NCI-H69 (cell line): ENCODE results near the gene SLC12A6.
"Not testable (repeated sequence)": the region's sequence is repeated elsewhere in the genome, so short reads cannot be mapped to it uniquely, and the experiment has no call there.

Experiments
- DNase-seq: peaks from one replicate; lab custom pipeline; 2025; lab: John Stamatoyannopoulos, UW

The SLC12A6 gene

GRCh38 chr15:34193272-34193671 lies 144.3 kb downstream of the SLC12A6 start:
- not testable (repeated sequence) for DNase-seq

GRCh38 chr15:34188711-34189110 lies 148.9 kb downstream of the SLC12A6 start:
- no peak for DNase-seq

GRCh38 chr15:34185666-34186065 lies 151.9 kb downstream of the SLC12A6 start:
- DNase-seq = no peak

GRCh38 chr15:34182942-34183341 lies 154.6 kb downstream of the SLC12A6 start:
- no peak for DNase-seq
